HG03045 (cell line): Measurements from ENCODE around the gene ITIH5.

Experiments used
- ATAC-seq: cut with Tn5 transposase; IDR thresholded peaks from one replicate; pipeline ENCODE4 v1.9.1; 2021; ENCODE audit warnings: mild to moderate bottlenecking, moderate library complexity; ENCODE audit not compliant: unreplicated experiment

Gene ITIH5

DNA sequence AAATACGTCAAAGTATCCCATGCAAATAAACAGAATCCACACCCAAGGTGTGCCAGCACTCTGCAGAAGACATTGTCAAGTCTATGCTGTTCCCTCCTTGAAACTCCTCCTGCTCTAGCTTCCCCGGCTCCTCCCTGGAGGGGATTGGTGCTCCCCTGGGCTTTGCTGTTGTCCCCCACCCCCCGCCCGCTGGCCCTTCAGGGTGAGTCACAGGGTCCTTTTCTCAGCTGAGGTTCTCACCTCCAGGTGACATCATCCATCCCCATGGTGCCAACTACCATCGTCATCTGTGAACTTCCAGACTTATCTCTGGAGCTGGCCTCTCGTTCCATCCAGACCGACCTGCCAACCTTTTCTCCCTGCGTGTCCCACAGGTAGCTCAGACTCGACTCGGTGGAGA lies 77.0 kb downstream of the ITIH5 start:
- no peak for ATAC-seq

DNA sequence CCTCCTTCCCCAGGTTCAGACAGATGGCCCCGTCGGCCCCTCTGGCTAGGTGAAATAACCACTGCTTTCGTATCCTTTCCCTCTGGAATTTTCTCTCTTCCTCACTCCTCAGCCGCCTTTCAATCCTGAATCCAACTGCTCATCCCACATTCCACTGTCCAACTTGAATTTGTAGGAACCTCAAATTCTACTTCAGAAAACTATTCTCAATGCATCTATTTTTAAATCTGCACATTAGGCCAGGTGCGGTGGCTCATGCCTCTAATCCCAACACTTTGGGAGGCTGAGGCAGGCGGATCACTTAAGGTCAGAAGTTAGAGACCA lies 78.9 kb downstream of the ITIH5 start:
- ATAC-seq = no peak

DNA sequence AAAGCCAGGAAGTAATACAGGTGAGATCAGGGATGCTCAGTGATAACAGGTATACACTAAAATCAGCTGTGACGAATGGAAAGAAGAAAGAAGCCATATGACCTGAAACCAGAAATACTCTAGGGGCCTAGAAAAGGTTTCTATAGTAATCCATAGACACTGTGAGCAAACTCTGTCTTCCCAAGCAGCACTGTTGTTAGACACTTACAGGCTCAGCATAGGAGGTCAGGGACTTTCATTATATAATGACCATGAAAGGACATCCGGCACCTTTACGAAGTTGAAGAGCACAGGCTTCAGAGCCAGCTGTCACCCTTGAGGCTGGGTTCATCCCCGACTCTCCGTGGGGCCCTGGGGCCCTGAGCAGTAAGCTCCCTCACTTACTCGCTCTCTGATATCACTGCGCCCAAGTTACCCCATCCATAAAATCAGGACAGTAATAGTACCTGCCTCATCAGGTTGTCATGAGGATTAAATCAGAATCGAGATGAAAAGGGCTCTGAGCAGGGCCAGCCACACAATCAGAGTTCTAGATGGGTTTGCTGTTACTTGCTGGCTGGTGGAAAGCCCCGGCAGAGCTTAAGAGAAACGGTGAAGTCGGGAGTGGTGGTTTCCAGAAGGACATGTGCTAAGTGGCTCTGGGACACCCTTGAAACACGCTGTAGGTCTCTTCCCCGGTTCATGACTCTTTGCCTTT lies 79.5 kb downstream of the ITIH5 start:
- ATAC-seq = no peak

GRCh38 chr10:7585228-7585627 lies 81.5 kb downstream of the ITIH5 start:
- ATAC-seq = no peak

DNA sequence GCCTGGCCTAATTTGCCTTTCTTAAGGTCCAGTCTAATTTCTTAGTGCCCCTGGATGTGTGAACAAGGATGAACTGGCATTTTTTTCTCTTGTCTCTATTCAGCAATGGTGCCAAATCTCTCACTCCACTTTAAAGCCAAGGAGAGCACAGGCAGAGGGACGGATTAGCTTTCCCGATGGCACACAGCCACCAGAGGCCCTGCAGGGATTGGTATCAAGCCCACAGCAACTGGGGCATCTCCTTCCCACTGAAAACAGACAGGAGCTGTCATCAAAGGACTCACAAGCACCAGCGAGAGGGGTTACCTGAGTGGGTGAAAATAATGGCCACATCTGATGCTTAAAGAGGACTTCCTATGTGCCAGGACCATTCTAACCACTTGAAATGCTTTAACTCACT lies 83.1 kb downstream of the ITIH5 start:
- ATAC-seq = no peak

- ATAC-seq = no peak
These were observed 86.2 kb downstream of the ITIH5 start for GRCh38 chr10:7580520-7580919.

DNA sequence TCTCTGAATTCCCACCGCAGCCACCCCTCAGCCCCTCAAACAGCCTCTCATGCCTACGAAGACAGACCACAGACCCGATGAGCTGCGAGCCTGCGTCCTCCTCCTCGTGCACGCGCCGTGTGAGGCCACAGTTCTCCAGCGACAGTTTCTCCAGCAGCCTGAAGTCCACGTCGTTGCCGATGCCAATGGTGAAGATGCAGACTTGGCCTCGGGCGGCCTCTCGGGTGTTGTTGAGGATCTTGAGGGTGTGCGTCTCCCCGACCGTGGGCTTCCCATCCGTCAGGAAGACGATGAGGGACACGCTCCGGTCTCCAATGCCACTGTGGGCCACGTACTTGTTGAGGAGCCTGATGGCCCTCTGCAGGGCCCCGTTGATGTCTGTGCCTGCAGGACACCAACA lies 87.1 kb downstream of the ITIH5 start:
- ATAC-seq = no peak

DNA sequence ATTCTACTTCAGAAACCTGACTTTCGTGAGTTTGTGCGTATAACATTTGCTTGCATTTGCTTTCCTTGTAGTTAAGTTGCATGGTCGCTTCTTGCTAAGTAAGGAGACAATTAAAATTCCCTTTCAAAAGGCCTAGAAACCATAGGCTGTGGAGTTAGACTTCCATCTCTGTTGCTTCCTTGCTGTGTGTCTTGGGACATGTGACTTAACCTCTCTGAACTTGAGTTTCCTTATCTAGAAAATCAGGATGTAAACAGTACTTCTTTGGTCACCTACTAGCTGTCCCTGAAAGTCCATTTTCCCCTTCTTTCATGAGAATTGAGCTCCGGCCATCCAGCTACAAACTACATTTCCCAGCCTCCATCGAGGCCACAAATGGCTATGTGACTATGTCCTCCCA lies 89.2 kb downstream of the ITIH5 start:
- no peak for ATAC-seq

- ATAC-seq = no peak
These were observed 89.6 kb downstream of the ITIH5 start for GRCh38 chr10:7577176-7577575.

GRCh38 chr10:7576340-7576739 lies 90.4 kb downstream of the ITIH5 start:
- ATAC-seq = no peak

GRCh38 chr10:7572391-7572790 lies 94.4 kb downstream of the ITIH5 start:
- no peak for ATAC-seq

GRCh38 chr10:7571981-7572380 lies 94.8 kb downstream of the ITIH5 start:
- no peak for ATAC-seq

GRCh38 chr10:7567911-7568620 lies 98.7 kb downstream of the ITIH5 start:
- no peak for ATAC-seq

DNA sequence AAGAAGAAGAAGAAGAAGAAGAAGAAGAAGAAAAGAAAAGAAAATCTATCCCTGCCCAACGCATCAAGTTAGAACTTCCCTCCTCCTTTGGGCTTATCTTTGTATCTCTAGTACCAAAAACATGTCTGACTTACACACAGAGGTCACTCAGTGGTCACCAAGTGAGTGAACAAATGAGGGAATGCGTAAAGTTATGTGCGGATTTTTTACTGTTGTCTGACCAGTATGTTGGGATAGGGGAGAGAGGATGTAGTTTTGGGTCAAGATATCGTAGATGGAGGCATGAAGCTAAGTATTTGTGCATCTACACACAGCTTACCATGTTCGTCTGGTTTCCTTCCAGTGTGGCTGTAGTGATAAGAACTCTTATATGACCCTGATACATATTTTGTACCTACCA lies 99.9 kb downstream of the ITIH5 start:
- ATAC-seq = no peak

DNA sequence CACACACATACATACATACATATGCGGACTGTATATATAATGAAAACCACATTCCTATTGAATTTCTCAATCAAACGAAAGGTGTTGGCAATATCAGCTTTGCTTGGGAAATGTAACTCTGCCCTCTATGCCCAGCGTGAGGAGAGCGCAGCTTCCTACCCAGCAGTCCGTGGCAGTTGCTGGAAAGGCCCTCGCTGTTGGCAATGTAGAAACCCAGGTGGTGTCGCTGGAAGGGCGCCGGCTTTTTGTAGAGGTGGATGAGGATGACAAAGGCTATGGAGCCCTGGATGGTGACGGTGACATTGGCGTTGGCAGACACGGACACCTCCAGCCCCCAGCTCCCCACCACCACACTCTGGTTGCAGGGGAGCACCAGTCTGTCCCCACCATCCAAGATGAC lies 100.9 kb downstream of the ITIH5 start:
- ATAC-seq = no peak

DNA sequence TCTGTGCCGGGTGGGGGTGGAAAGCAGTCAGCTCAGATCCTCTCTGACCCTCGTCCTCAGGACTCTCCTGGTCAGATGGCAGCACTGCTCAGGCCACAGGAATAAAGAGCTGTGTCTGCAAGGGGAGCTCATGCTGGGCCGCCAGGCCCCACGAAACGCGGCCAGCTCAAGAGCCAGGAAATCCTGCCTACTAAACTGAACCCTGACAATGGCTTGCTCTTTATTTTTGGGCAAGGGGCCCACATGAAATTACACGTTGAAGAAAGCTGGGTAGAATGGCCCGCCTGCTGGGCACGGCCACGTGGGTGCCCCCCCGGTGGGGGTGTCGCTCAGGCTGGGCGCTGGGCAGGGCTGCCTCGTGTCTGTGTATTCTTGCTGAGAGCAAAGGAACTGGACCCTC lies 103.0 kb downstream of the ITIH5 start:
- ATAC-seq = no peak

GRCh38 chr10:7563368-7563767 lies 103.4 kb downstream of the ITIH5 start:
- ATAC-seq = no peak

- ATAC-seq = no peak
These were observed 104.8 kb downstream of the ITIH5 start for GRCh38 chr10:7561985-7562384.

DNA sequence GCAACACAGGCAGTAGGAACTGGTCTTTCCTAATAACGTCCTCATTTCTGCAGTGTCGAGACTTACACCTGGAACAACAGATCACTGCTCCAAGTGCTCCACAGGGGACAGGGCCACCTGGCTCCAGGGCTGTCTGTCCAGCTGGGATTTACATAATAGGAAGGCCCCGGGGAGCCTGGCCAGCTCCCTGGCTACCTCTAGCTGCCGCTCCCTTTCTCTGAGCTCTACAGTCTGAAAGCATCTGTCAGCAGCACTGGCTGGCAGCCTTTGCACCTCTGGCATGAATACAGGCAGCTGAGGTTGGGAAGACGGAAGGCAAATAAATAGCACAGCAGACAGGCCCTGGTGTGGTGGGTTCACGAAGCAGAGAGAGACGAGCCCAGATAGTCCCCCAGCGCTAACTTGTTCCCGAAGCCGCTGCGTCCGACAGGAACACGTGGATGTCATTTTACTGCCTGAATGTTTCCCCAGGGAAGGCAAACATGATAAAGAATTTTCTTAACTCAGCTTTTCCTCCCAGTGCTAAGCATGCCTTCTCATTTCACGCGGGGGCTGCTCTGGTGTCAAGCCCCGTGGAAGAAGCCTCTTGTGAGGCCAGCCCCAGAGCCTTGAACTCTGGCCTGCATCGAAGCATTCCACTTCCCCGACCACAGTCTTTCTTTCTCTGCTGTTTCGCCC lies 105.4 kb downstream of the ITIH5 start:
- ATAC-seq = no peak

- no peak for ATAC-seq
These were observed 106.2 kb downstream of the ITIH5 start for GRCh38 chr10:7560519-7560918.

DNA sequence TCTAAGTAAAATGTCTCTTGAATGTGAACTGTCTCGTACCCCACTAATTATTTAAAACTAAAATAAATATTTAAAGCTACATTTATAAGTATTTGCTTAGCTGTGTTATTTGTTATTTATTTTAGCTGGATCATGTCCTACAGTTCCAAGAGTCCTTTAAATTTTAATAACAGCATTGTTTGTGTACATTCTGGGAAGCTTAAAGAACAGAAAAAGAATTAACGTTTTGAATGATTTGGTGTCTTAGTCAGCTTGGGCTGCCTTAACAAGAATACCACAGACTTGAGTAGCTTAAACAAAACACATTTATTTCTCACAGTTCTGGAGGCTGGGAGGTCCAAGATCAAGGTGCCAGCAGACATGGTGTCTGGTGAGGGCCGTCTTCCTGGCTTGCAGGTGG lies 107.4 kb downstream of the ITIH5 start:
- ATAC-seq = no peak

- no peak for ATAC-seq
These were observed 108.7 kb downstream of the ITIH5 start for GRCh38 chr10:7558036-7558435.
